ENCODE data around the gene ZNF177.

GRCh38 chr19:9406798-9407352 lies 44.1 kb downstream of the ZNF177 start:
- TF ChIP-seq CTCF (IDR thresholded peaks at IDR 0.05) (no peak), EZH2phosphoT487 (IDR thresholded peaks at IDR 0.05) (no peak), EZH2 (IDR thresholded peaks at IDR 0.05) (no peak)

Data from neural progenitor cell (in vitro differentiated cells).